ENCODE measurements around the gene DGUOK.

DGUOK gene

DNA sequence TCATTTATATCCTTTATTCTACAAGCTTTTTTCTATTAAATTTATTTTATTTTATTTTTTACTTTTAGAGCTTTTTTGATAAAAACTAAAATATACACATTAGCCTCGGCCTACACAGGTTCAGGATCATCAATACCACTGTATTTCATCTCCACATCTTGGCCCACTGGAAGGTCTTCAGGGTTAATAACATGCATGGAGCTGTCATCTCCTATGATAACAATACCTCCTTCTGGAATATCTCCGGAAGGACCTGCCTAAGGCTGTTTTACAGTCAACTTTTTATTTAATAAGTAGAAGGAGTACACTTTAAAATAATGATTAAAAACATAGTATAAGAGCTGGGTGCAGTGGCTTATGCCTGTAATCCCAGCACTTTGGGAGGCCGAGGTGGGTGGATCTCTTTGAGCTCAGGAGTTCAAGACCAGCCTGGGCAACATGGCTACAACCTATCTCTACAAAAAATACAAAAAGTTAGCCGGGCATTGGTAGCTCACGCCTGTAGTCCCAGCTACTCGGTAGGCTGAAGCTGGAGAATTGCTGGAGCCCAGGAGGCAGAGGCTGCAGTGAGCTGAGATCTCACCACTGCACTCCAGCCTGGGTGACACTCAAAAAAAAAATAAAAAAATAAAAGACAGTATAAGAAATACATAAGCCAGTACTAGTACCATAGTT lies 15.7 kb upstream of the DGUOK start:
- peaks cover 0 to 49% of the 10 kb centered on the region in 2 experiments for H3K27me3 ChIP-seq (ENCODE audit: control insufficient read depth in 1 of 2, insufficient read depth in 1 of 2, low read length in 2 of 2)
- no peak for DNase-seq

DNA sequence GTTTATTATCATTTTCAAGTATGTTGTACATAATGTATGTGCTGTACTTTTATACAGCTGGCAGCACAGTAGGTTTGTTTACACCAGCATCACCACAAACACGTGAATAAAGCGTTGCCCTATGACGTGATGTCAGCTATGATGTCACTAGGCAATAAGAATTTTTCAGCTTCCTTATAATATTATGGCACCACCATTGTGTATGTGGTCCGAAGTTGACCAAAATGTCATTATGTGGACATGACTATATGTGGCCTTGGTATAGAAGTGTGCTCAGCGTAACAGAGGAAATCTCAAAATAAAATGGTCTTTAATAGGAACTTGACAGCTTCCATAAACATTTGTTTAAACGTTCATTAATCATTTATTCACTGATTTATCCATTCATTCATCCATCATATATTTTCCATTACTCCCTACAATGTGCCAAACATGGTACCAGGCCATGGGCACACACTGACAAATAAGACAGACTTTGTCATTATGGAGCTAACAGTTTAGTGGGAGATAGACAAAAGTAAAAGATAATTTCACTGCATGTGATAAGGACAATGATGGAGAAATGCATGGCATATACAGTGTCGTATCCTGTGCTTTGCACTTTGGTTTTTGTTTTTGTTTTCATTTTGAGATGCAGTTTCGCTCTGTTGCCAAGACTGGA lies 15.0 kb upstream of the DGUOK start:
- Histone ChIP-seq H3K4me1 (ENCODE audit: control insufficient read depth, insufficient read depth, low read depth, low read length) (peaks cover 11% of the 10 kb centered on the region), H3K27me3 (ENCODE audit: control insufficient read depth in 1 of 2, insufficient read depth in 1 of 2, low read length in 2 of 2) (peaks cover 0 to 53% of the 10 kb centered on the region in 2 experiments), H3K79me1 (replicated peaks; ENCODE audit: low read length, poor library complexity, severe bottlenecking) (no peaks in the 10 kb centered on the region), H3K14ac (ENCODE audit: low read length in 2 of 2) (no peak overlapping the region), H4K8ac (ENCODE audit: low read length) (no peak overlapping the region), H2AFZ (ENCODE audit: low read depth, low read length) (no peak overlapping the region), H2AK5ac (ENCODE audit: low read length, severe bottlenecking) (no peak overlapping the region), H3K4me3 (ENCODE audit: insufficient read depth in 1 of 2, low read depth in 1 of 2, low read length in 2 of 2) (no peak overlapping the region), H3K9me3 (ENCODE audit: control insufficient read depth, low read length) (no peaks in the 10 kb centered on the region), H3K27ac (ENCODE audit: low read length, poor library complexity, severe bottlenecking) (no peak overlapping the region), H2BK120ac (ENCODE audit: low read depth, low read length) (no peak overlapping the region), H4K91ac (ENCODE audit: low read length) (no peak overlapping the region), H3K18ac (ENCODE audit: low read depth in 1 of 2, low read length in 2 of 2) (no peak overlapping the region), H3K36me3 (ENCODE audit: control insufficient read depth in 1 of 2, insufficient read depth in 2 of 2, low read depth in 1 of 2, low read length in 2 of 2) (peaks cover 0 to 14% of the 10 kb centered on the region in 2 experiments), H2BK15ac (ENCODE audit: low read depth, poor library complexity, severe bottlenecking) (no peak overlapping the region), H3K23ac (ENCODE audit: low read length in 2 of 2) (no peak overlapping the region), H2BK12ac (ENCODE audit: low read length in 2 of 2) (no peak overlapping the region), H3K4ac (ENCODE audit: low read depth in 1 of 2, low read length in 2 of 2) (no peak overlapping the region), H3K4me2 (ENCODE audit: low read length, poor library complexity, severe bottlenecking) (no peak overlapping the region), H3K9ac (ENCODE audit: low read length) (no peak overlapping the region), H2BK5ac (ENCODE audit: low read depth, low read length, poor library complexity, severe bottlenecking) (no peak overlapping the region)
- WGBS = 69% methylated on average over 5 of the region's 8 CpGs
- no peak for DNase-seq

More for the DNA sequence above, 15.7 kb upstream of the DGUOK start:
- WGBS = 64% methylated on average over 5 of the region's 6 CpGs
- Histone ChIP-seq H2BK5ac (ENCODE audit: low read depth, low read length, poor library complexity, severe bottlenecking) (no peak overlapping the region), H3K4me1 (ENCODE audit: control insufficient read depth, insufficient read depth, low read depth, low read length) (peaks cover 13% of the 10 kb centered on the region), H3K9me3 (ENCODE audit: control insufficient read depth, low read length) (no peaks in the 10 kb centered on the region), H3K4ac (ENCODE audit: low read depth in 1 of 2, low read length in 2 of 2) (no peak overlapping the region), H2BK12ac (ENCODE audit: low read length in 2 of 2) (no peak overlapping the region), H2AFZ (ENCODE audit: low read depth, low read length) (no peak overlapping the region), H3K4me2 (ENCODE audit: low read length, poor library complexity, severe bottlenecking) (no peak overlapping the region), H4K8ac (ENCODE audit: low read length) (no peak overlapping the region), H3K9ac (ENCODE audit: low read length) (no peak overlapping the region), H3K79me1 (replicated peaks; ENCODE audit: low read length, poor library complexity, severe bottlenecking) (no peaks in the 10 kb centered on the region), H4K91ac (ENCODE audit: low read length) (no peak overlapping the region), H3K36me3 (ENCODE audit: control insufficient read depth in 1 of 2, insufficient read depth in 2 of 2, low read depth in 1 of 2, low read length in 2 of 2) (peaks cover 0 to 10% of the 10 kb centered on the region in 2 experiments), H3K4me3 (ENCODE audit: insufficient read depth in 1 of 2, low read depth in 1 of 2, low read length in 2 of 2) (no peak overlapping the region), H3K14ac (ENCODE audit: low read length in 2 of 2) (no peak overlapping the region), H2AK5ac (ENCODE audit: low read length, severe bottlenecking) (no peak overlapping the region), H2BK120ac (ENCODE audit: low read depth, low read length) (no peak overlapping the region), H3K23ac (ENCODE audit: low read length in 2 of 2) (no peak overlapping the region), H2BK15ac (ENCODE audit: low read depth, poor library complexity, severe bottlenecking) (no peak overlapping the region), H3K18ac (ENCODE audit: low read depth in 1 of 2, low read length in 2 of 2) (no peak overlapping the region), H3K27ac (ENCODE audit: low read length, poor library complexity, severe bottlenecking) (no peak overlapping the region)

DNA sequence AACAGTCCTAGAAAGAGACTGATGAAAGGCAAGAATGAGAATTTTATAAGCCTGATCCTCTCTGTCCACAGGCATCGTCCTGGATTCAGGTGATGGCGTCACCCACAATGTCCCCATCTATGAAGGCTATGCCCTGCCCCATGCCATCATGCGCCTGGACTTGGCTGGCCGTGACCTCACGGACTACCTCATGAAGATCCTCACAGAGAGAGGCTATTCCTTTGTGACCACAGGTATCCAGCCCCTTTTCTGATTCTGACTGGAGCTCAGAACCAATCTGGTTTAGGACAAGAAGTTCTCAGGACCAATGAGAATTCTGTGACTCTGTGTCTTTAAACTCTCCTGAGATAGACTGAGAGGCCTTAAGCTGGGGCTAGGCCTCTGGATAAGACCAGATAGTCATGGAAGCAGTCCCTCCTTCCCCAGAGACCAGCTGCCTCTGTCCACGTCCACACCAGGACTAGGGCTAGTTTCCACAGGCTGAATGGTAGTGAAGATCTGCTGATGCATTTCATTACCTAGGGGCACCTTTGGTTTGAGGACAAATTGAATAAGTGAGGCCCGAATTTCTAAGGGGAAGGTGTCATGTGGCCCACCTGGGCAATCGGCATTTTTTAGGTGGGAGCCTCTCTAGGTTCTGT lies 13.1 kb upstream of the DGUOK start:
- no peak overlapping the region for H3K18ac ChIP-seq (ENCODE audit: low read depth in 1 of 2, low read length in 2 of 2)
- no peak overlapping the region for H2BK5ac ChIP-seq (ENCODE audit: low read depth, low read length, poor library complexity, severe bottlenecking)
- no peak overlapping the region for H2AK5ac ChIP-seq (ENCODE audit: low read length, severe bottlenecking)
- H3K4me1 ChIP-seq (ENCODE audit: control insufficient read depth, insufficient read depth, low read depth, low read length) = peaks cover 4% of the 10 kb centered on the region
- H2AFZ ChIP-seq (ENCODE audit: low read depth, low read length) = no peak overlapping the region
- H3K4ac ChIP-seq (ENCODE audit: low read depth in 1 of 2, low read length in 2 of 2) = no peak overlapping the region
- DNase-seq = no peak
- no peak overlapping the region for H3K4me3 ChIP-seq (ENCODE audit: insufficient read depth in 1 of 2, low read depth in 1 of 2, low read length in 2 of 2)
- peaks cover 0 to 16% of the 10 kb centered on the region in 2 experiments for H3K36me3 ChIP-seq (ENCODE audit: control insufficient read depth in 1 of 2, insufficient read depth in 2 of 2, low read depth in 1 of 2, low read length in 2 of 2)
- no peak overlapping the region for H3K4me2 ChIP-seq (ENCODE audit: low read length, poor library complexity, severe bottlenecking)
- H3K14ac ChIP-seq (ENCODE audit: low read length in 2 of 2) = no peak overlapping the region
- no peak overlapping the region for H2BK120ac ChIP-seq (ENCODE audit: low read depth, low read length)
- no peaks in the 10 kb centered on the region for H3K79me1 ChIP-seq (replicated peaks; ENCODE audit: low read length, poor library complexity, severe bottlenecking)
- 92% methylated on average over 8 of the region's 8 CpGs for WGBS
- H3K23ac ChIP-seq (ENCODE audit: low read length in 2 of 2) = no peak overlapping the region
- H3K9ac ChIP-seq (ENCODE audit: low read length) = no peak overlapping the region
- no peak overlapping the region for H4K8ac ChIP-seq (ENCODE audit: low read length)
- peaks cover 0 to 56% of the 10 kb centered on the region in 2 experiments for H3K27me3 ChIP-seq (ENCODE audit: control insufficient read depth in 1 of 2, insufficient read depth in 1 of 2, low read length in 2 of 2)
- H3K27ac ChIP-seq (ENCODE audit: low read length, poor library complexity, severe bottlenecking) = no peak overlapping the region
- H3K9me3 ChIP-seq (ENCODE audit: control insufficient read depth, low read length) = no peaks in the 10 kb centered on the region
- no peak overlapping the region for H4K91ac ChIP-seq (ENCODE audit: low read length)
- H2BK15ac ChIP-seq (ENCODE audit: low read depth, poor library complexity, severe bottlenecking) = no peak overlapping the region
- H2BK12ac ChIP-seq (ENCODE audit: low read length in 2 of 2) = no peak overlapping the region

DNA sequence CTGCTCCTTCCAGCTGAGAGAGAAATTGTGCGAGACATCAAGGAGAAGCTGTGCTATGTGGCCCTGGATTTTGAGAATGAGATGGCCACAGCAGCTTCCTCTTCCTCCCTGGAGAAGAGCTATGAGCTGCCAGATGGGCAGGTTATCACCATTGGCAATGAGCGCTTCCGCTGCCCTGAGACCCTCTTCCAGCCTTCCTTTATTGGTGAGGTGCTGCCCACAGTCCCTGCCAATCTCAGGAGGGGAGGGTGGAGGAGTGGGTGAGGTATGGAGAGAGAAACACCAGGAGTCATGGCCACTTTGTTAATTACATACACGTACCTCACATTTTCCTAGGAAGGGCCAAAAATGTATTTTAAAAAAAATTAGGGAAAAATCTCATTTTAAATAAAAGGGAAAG lies 12.0 kb upstream of the DGUOK start:
- Histone ChIP-seq H3K23ac (ENCODE audit: low read length in 2 of 2) (no peak overlapping the region), H3K14ac (ENCODE audit: low read length in 2 of 2) (no peak overlapping the region), H3K9ac (ENCODE audit: low read length) (no peak overlapping the region), H2BK5ac (ENCODE audit: low read depth, low read length, poor library complexity, severe bottlenecking) (no peak overlapping the region), H2BK15ac (ENCODE audit: low read depth, poor library complexity, severe bottlenecking) (no peak overlapping the region), H3K79me1 (replicated peaks; ENCODE audit: low read length, poor library complexity, severe bottlenecking) (no peaks in the 10 kb centered on the region), H3K27me3 (ENCODE audit: control insufficient read depth in 1 of 2, insufficient read depth in 1 of 2, low read length in 2 of 2) (peaks cover 0 to 64% of the 10 kb centered on the region in 2 experiments), H3K36me3 (ENCODE audit: control insufficient read depth in 1 of 2, insufficient read depth in 2 of 2, low read depth in 1 of 2, low read length in 2 of 2) (peaks cover 0 to 25% of the 10 kb centered on the region in 2 experiments), H3K4ac (ENCODE audit: low read depth in 1 of 2, low read length in 2 of 2) (no peak overlapping the region), H3K18ac (ENCODE audit: low read depth in 1 of 2, low read length in 2 of 2) (no peak overlapping the region), H2BK12ac (ENCODE audit: low read length in 2 of 2) (no peak overlapping the region), H2AK5ac (ENCODE audit: low read length, severe bottlenecking) (no peak overlapping the region), H3K4me2 (ENCODE audit: low read length, poor library complexity, severe bottlenecking) (no peak overlapping the region), H3K4me3 (ENCODE audit: insufficient read depth in 1 of 2, low read depth in 1 of 2, low read length in 2 of 2) (no peak overlapping the region), H2BK120ac (ENCODE audit: low read depth, low read length) (no peak overlapping the region), H3K4me1 (ENCODE audit: control insufficient read depth, insufficient read depth, low read depth, low read length) (no peaks in the 10 kb centered on the region), H4K8ac (ENCODE audit: low read length) (no peak overlapping the region), H2AFZ (ENCODE audit: low read depth, low read length) (no peak overlapping the region), H4K91ac (ENCODE audit: low read length) (no peak overlapping the region), H3K9me3 (ENCODE audit: control insufficient read depth, low read length) (no peaks in the 10 kb centered on the region), H3K27ac (ENCODE audit: low read length, poor library complexity, severe bottlenecking) (no peak overlapping the region)
- no peak for DNase-seq
- WGBS = 93% methylated on average over 3 of the region's 4 CpGs

All from mesenchymal stem cell (in vitro differentiated cells and primary cell).